K562 (cell line): ENCODE results near the gene GDF15. TPM values are rescaled to one million over a fixed set of nuclear protein-coding genes. Genes with fewer than 3 reads are reported as not detected.

Experiments used
- AFF1 ChIP-seq, 2 experiments: fragments of 450-650 bp; IDR thresholded peaks; 2 replicates each; pipeline ENCODE4 v1.6.1; 2018; ENCODE audit warnings: mild to moderate bottlenecking in 2 of 2, low read depth in 1 of 2; ENCODE audit not compliant: partially characterized antibody in 2 of 2
- BCOR ChIP-seq: fragments of 450-650 bp; IDR thresholded peaks from 2 replicates; pipeline ENCODE4 v1.6.1; 2016
- CXXC5 ChIP-seq: fragments of 250-450 bp; sonication (Bioruptor Pico); IDR thresholded peaks from 2 replicates; pipeline ENCODE4 v1.8.0; 2022; ENCODE audit warnings: inconsistent platforms, mild to moderate bottlenecking, moderate library complexity
- E2F1 ChIP-seq: sonication (generic); formaldehyde crosslinking; IDR thresholded peaks from 2 replicates; pipeline ENCODE4 v1.8.1; 2023; ENCODE audit warnings: mild to moderate bottlenecking, missing genetic modification reagents, moderate library complexity
- ETV1 ChIP-seq: fragments of 450-650 bp; conservative IDR thresholded peaks from 2 replicates; pipeline ENCODE4 v1.6.1; 2016; ENCODE audit warnings: missing genetic modification characterization, control low read depth, low read depth, missing compliant biosample characterization
- FOXP1 ChIP-seq: sonication (generic); formaldehyde crosslinking; IDR thresholded peaks from 2 replicates; pipeline ENCODE4 v1.8.0; 2022; ENCODE audit warnings: mild to moderate bottlenecking, missing genetic modification reagents
- HMGN3 ChIP-seq: IDR thresholded peaks from 2 replicates; pipeline ENCODE4 v1.6.1; 2011; ENCODE audit warnings: borderline replicate concordance, low read depth, mild to moderate bottlenecking, mixed read lengths, low read length; ENCODE audit not compliant: insufficient read length; ENCODE audit errors: extremely low read depth
- JUND ChIP-seq, 2 experiments: IDR thresholded peaks; 2 replicates in 1 of 2; 3 replicates in 1 of 2; pipeline ENCODE4 v1.6.1; 2011; ENCODE audit warnings: borderline replicate concordance in 2 of 2, low read depth in 2 of 2, low read length in 2 of 2, improper control_type of control experiment in 1 of 2, missing biosample characterization in 1 of 2, missing genetic modification characterization in 1 of 2, missing genetic modification reagents in 1 of 2
- MECOM ChIP-seq: fragments of 250-450 bp; sonication (Bioruptor Pico); IDR thresholded peaks from 2 replicates; pipeline ENCODE4 v1.8.0; 2022; ENCODE audit warnings: inconsistent platforms
- MTA1 ChIP-seq: fragments of 450-650 bp; IDR thresholded peaks from 2 replicates; pipeline ENCODE4 v1.6.1; 2017; ENCODE audit warnings: borderline replicate concordance
- MTA2 ChIP-seq: fragments of 450-650 bp; IDR thresholded peaks from 2 replicates; pipeline ENCODE4 v1.6.1; 2016; ENCODE audit warnings: low read depth
- NFE2 ChIP-seq: IDR thresholded peaks from 2 replicates; pipeline ENCODE4 v1.6.1; 2014; ENCODE audit warnings: antibody characterized with exemption, low read depth
- NR2C1 ChIP-seq, 2 experiments: fragments of 450-650 bp; IDR thresholded peaks; 2 replicates each; pipeline ENCODE4 v1.6.1; 2017; ENCODE audit warnings: mild to moderate bottlenecking in 2 of 2, antibody characterized with exemption in 1 of 2, inconsistent platforms in 1 of 2, missing compliant biosample characterization in 1 of 2, missing genetic modification characterization in 1 of 2
- NRF1 ChIP-seq, 2 experiments: fragments of 450-650 bp; IDR thresholded peaks in 1 of 2; conservative IDR thresholded peaks in 1 of 2; 2 replicates each; pipeline ENCODE4 v1.6.1; 2014; ENCODE audit warnings: mild to moderate bottlenecking in 2 of 2
- SNIP1 ChIP-seq: fragments of 450-650 bp; IDR thresholded peaks from 2 replicates; pipeline ENCODE4 v1.7.1; 2017; ENCODE audit warnings: low read depth, mild to moderate bottlenecking
- ZBTB49 ChIP-seq: sonication (generic); formaldehyde crosslinking; IDR thresholded peaks from 2 replicates; pipeline ENCODE4 v1.8.0; 2022; ENCODE audit warnings: missing genetic modification reagents, mild to moderate bottlenecking, borderline replicate concordance
- ZNF263 ChIP-seq: sonication (generic); formaldehyde crosslinking; IDR thresholded peaks from 2 replicates; pipeline ENCODE4 v1.8.0; 2022; ENCODE audit warnings: mild to moderate bottlenecking, missing genetic modification reagents, borderline replicate concordance
- ZNF583 ChIP-seq: fragments of 250-450 bp; sonication (Bioruptor Pico); IDR thresholded peaks from 2 replicates; pipeline ENCODE4 v1.4.0; 2020
- ZNF77 ChIP-seq: fragments of 250-450 bp; sonication (Bioruptor Pico); IDR thresholded peaks from 2 replicates; pipeline ENCODE4 v1.5.0; 2020
- polyA plus RNA-seq, 8 experiments: library from polyadenylated mRNA; depleted of rRNA in 4 of 8; stranded (reverse) in 5 of 8; unstranded in 3 of 8; fragments of >200 nt; fragmentation: Nextera tagmentation in 2 of 8; fragmentation: Illumina TruSeq in 1 of 8; extraction: Ambion mirVana in 2 of 8; extraction: Trizol in 1 of 8; gene quantifications; 2 replicates each; pipeline versions ENCODE4 v1.2.1 to v1.2.3, GENCODE V29; 2011 to 2014; ENCODE audit warnings: inconsistent platforms in 1 of 8, missing spikeins in 1 of 8
- total RNA-seq, 7 experiments: library from RNA; depleted of rRNA in 6 of 7; stranded (reverse); fragments of >200 nt in 6 of 7; fragmentation: Illumina TruSeq in 2 of 7; extraction: Trizol in 2 of 7; gene quantifications; 2 replicates each; pipeline versions ENCODE4 v1.2.1 to v1.2.3, GENCODE V29; 2011 to 2021; ENCODE audit warnings: low replicate concordance in 1 of 7

The GDF15 gene
- total and polyA plus RNA-seq, 9 of the 15 experiments (the other 6 are each of a cell fraction or from before 2014, with no cell fraction given), result 2.3 to 82.4 (median 12.5) TPM

GRCh38 chr19:18379803-18380747 lies 5.9 kb upstream of the GDF15 start (continued):
- TF ChIP-seq AFF1 (IDR thresholded peaks at IDR 0.05; ENCODE audit: low read depth in 1 of 2, partially characterized antibody in 2 of 2) (peak; percentile 2 to 68), NFE2 (peak; percentile 90), ZBTB49 (CRISPR knock-in tag) (no peak), E2F1 (CRISPR knock-in tag) (0 out of 2 replicates have a peak, but pooled peaks have one; percentile 32), ZNF583 (CRISPR knock-in tag) (no peak; the same call in 1 of the 2 replicates), ETV1 (peak; percentile 65), MECOM (CRISPR knock-in tag) (peak; percentile 88), NRF1 (conservative IDR thresholded peaks at IDR 0.05 in 1 of 2, IDR thresholded peaks at IDR 0.05 in 1 of 2) (0 out of 4 replicates have a peak, but pooled peaks of 1 of the 2 experiments have one; percentile 27), MTA2 (no peak), ZNF77 (CRISPR knock-in tag) (no peak), BCOR (peak; percentile 52), SNIP1 (no peak), FOXP1 (CRISPR knock-in tag) (0 out of 2 replicates have a peak, but pooled peaks have one; percentile 74), NR2C1 (IDR thresholded peaks at IDR 0.05) (peak; percentile 67), NR2C1 (tag; IDR thresholded peaks at IDR 0.05) (peak; percentile 72), MTA1 (peak; percentile 65; the same call in 1 of the 2 replicates), HMGN3 (peak; percentile 36), ZNF263 (CRISPR knock-in tag) (peak; percentile 37; the same call in 1 of the 2 replicates), CXXC5 (CRISPR knock-in tag) (peak; percentile 72), JUND (IDR thresholded peaks at IDR 0.05; ENCODE audit: borderline replicate concordance, low read depth, low read length) (peak; percentile 83), JUND (tag; IDR thresholded peaks at IDR 0.05; ENCODE audit: borderline replicate concordance, low read depth, low read length) (peak; percentile 82; the same call in 2 of the 3 replicates)
